ENCODE results near the gene SELENOP.
"Not testable (repeated sequence)": the region's sequence is repeated elsewhere in the genome, so short reads cannot be mapped to it uniquely, and the experiment has no call there.

Gene SELENOP

GRCh38 chr5:42825422-42826148, 13.9 kb upstream of the SELENOP start:
- TF ChIP-seq, protein P1, sequence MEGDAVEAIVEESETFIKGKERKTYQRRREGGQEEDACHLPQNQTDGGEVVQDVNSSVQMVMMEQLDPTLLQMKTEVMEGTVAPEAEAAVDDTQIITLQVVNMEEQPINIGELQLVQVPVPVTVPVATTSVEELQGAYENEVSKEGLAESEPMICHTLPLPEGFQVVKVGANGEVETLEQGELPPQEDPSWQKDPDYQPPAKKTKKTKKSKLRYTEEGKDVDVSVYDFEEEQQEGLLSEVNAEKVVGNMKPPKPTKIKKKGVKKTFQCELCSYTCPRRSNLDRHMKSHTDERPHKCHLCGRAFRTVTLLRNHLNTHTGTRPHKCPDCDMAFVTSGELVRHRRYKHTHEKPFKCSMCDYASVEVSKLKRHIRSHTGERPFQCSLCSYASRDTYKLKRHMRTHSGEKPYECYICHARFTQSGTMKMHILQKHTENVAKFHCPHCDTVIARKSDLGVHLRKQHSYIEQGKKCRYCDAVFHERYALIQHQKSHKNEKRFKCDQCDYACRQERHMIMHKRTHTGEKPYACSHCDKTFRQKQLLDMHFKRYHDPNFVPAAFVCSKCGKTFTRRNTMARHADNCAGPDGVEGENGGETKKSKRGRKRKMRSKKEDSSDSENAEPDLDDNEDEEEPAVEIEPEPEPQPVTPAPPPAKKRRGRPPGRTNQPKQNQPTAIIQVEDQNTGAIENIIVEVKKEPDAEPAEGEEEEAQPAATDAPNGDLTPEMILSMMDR (conservative IDR thresholded peaks at IDR 0.05) = no peak
- no peak for TF ChIP-seq ZFX (IDR thresholded peaks at IDR 0.05)
- H3K27ac ChIP-seq = no peak overlapping the region

DNA sequence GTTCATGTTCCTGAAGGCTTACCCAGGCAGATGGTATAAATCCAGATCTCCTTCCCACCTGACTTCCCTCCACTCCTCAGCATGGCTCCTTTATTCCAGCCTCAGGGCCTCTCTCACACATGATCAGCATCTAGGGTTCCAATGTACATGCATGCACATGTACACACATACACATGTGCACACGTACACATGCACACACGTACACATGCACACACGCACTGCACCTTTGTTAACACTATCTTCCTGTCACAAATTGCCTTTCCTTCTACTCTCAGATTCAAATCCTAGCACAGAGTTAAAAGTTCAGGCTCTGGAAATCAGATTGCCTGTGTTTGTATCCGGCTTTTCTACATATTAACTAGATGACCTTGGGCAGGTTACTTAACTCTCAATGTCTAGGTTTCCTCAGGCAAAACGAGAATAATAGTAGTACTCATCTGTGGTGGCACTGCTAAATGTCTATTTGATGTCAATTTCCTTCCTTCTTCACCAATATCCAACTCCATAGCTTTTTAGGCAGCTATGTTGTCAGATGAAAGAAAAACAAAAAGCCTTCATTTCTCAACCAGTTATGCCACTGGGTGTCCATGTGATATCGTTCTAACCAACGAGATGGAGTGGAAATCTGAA, 12.8 kb upstream of the SELENOP start:
- H3K27ac ChIP-seq = no peak overlapping the region
- TF ChIP-seq, protein P1 (conservative IDR thresholded peaks at IDR 0.05) = no peak
- TF ChIP-seq ZFX (IDR thresholded peaks at IDR 0.05) = no peak

DNA sequence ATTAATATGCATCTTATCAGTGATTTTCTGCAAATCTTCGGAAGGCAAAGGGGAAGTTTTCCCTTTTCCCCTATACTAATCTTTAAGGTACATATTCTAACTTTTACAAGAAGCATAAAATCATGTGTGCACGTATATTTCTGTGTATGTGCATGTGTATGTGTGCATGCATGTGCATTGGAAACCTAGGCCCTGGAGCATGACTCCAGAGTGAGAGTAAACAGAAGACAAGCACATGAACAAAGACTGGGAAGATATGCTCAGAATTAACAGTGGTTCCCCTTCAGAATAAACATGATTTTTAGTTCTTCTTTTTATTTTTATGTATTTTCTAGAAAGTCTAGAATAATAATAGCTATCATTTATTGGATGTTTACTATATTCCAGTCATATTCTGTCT, 10.9 kb upstream of the SELENOP start:
- TF ChIP-seq, protein P1 (conservative IDR thresholded peaks at IDR 0.05) = no peak
- TF ChIP-seq ZFX (IDR thresholded peaks at IDR 0.05) = no peak
- no peak overlapping the region for H3K27ac ChIP-seq

GRCh38 chr5:42819745-42820144, 8.1 kb upstream of the SELENOP start:
- H3K27ac ChIP-seq = peak overlapping the region; percentile 42; the same call in 1 of the 2 replicates
- TF ChIP-seq, protein P1 (conservative IDR thresholded peaks at IDR 0.05) = no peak
- no peak for TF ChIP-seq ZFX (IDR thresholded peaks at IDR 0.05)

- H3K27ac ChIP-seq = not testable (repeated sequence)
Measured at GRCh38 chr5:42816546-42816945, 4.9 kb upstream of the SELENOP start.

DNA sequence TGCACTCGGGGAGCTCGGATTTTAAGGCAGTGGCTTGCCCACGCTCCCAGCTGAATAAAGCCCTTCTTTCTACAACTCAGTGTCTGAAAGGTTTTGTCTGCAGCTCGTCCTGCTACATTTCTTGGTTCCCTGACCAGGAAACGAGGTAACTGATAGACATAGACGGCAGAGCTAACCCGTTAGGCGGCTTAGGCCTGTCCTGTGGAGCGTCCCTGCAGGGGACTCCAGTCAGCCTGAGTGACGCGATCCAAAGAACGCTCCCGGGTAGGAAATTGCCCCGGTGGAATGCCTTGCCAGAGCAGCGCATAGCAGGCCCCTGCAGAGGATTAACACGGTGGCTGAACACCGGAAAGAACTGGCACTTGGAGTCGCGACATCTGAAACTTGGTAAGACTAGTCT, 1.8 kb upstream of the SELENOP start:
- 0 out of 2 replicates have a peak overlapping the region, but pooled peaks have one; percentile 19 for H3K27ac ChIP-seq

GRCh38 chr5:42812620-42813019, 928 bp upstream of the SELENOP start:
- H3K27ac ChIP-seq = no peak overlapping the region
- TF ChIP-seq, protein P1 (conservative IDR thresholded peaks at IDR 0.05) = no peak
- TF ChIP-seq ZFX (IDR thresholded peaks at IDR 0.05) = no peak

More for the DNA sequence above, 1.8 kb upstream of the SELENOP start:
- TF ChIP-seq, protein P1 (conservative IDR thresholded peaks at IDR 0.05) = no peak
